ENCODE data around the gene NRIP2. TPM values are rescaled to one million over a fixed set of nuclear protein-coding genes. Genes with fewer than 3 reads are reported as not detected.

Gene NRIP2
- total RNA-seq, 3 donors from 2014 or later (not counting 1 experiment from before 2014, with no cell fraction given), result not detected

- H3K9me3 ChIP-seq (ENCODE audit: control insufficient read depth, insufficient read depth, low read length), result no peaks in the 10 kb centered on the region
- intact Hi-C loops (cut with micrococcal nuclease), result no loop called here
- H3K36me3 ChIP-seq (ENCODE audit: control insufficient read depth, insufficient read depth, low read length), result no peaks in the 10 kb centered on the region
- H3K36me3 Mint-ChIP-seq, result no peaks in the 10 kb centered on the region
- no peaks in the 10 kb centered on the region for H3K9me3 Mint-ChIP-seq
- H3K27ac ChIP-seq (ENCODE audit: low read length), result no peak overlapping the region
- H3K27me3 Mint-ChIP-seq (ENCODE audit: low read depth in 2 of 2), result peaks cover 0 to 8% of the 10 kb centered on the region in 2 donors
- H3K4me1 Mint-ChIP-seq, result no peaks in the 10 kb centered on the region
- no peaks in the 10 kb centered on the region for H3K27me3 ChIP-seq (ENCODE audit: control insufficient read depth, insufficient read depth, low read length)
- no peak for ATAC-seq
- H3K4me3 Mint-ChIP-seq, result no peak overlapping the region
- H3K4me1 ChIP-seq (ENCODE audit: control insufficient read depth, insufficient read depth, low read length), result no peaks in the 10 kb centered on the region
- WGBS (ENCODE audit: insufficient coverage), result 86% methylated on average over 8 of the region's 8 CpGs
- no peak overlapping the region for H3K4me3 ChIP-seq (ENCODE audit: low read length)
- no peak for TF ChIP-seq CTCF (IDR thresholded peaks at IDR 0.05)
- DNase-seq, result no peak
- H3K27ac Mint-ChIP-seq, result no peak overlapping the region
These were observed 59.4 kb downstream of the NRIP2 start for GRCh38 chr12:2775431-2775830.

Other genes starting within 250 kb of the NRIP2 start
- gene FKBP4, start 40.1 kb downstream of the NRIP2 start, total RNA-seq, result 10 to 100 TPM; 28.1 to 43.0 (median 29.6) TPM
- gene ITFG2, start 22.4 kb downstream of the NRIP2 start, total RNA-seq, result 10 to 100 TPM; 58.6 to 72.0 (median 59.9) TPM
- gene TEX52, start 22.0 kb upstream of the NRIP2 start, total RNA-seq, result not detected
- 1 to 10 TPM; 1.8 to 3.6 (median 2.6) TPM for gene FOXM1, start 42.1 kb upstream of the NRIP2 start, total RNA-seq
- 10 to 100 TPM in 1 of 3 donors, 1 to 10 TPM in 2; 9.2 to 13.6 (median 9.4) TPM for gene RHNO1, start 42.2 kb upstream of the NRIP2 start, total RNA-seq
- 1 to 10 TPM; 5.1 to 8.7 (median 6.2) TPM for gene TULP3, start 55.9 kb upstream of the NRIP2 start, total RNA-seq
- not detected for gene TEAD4, start 124.4 kb upstream of the NRIP2 start, total RNA-seq
- gene TSPAN9, start 242.3 kb upstream of the NRIP2 start, total RNA-seq, result 1 to 10 TPM in 2 of 3 donors, under 1 TPM in 1; 0.86 to 1.6 (median 1.1) TPM

Data from natural killer cell (primary cell).